ENCODE data around the gene PADI2.

The PADI2 gene

DNA sequence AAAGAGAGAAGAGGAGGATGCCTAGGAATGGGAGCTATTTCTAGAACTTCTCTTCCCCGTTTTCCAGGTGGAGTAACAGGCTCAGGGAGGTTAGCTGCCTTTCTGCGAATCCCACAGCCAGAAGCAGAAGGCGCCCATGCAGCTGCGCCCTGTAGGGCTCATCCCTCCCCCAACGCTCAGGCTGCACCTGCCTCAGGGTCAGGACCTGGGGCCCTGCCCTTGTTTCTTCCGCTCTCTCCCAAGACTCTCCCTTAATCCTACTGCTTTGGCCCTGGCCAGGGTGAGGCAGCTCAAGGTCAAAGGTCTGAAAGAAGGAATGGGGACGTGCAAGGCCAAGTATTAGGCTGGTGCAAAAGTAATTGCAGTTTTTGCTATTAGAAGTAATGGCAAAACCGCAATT, 30.5 kb upstream of the PADI2 start:
- Mint-ChIP-seq H3K27ac (no peak overlapping the region), H3K36me3 (ENCODE audit: low read depth) (no peaks in the 10 kb centered on the region), H3K27me3 (ENCODE audit: low read depth) (peaks cover 25% of the 10 kb centered on the region), H3K4me1 (ENCODE audit: low read depth) (no peaks in the 10 kb centered on the region), H3K9me3 (peaks cover 22% of the 10 kb centered on the region), H3K4me3 (no peak overlapping the region)

DNA sequence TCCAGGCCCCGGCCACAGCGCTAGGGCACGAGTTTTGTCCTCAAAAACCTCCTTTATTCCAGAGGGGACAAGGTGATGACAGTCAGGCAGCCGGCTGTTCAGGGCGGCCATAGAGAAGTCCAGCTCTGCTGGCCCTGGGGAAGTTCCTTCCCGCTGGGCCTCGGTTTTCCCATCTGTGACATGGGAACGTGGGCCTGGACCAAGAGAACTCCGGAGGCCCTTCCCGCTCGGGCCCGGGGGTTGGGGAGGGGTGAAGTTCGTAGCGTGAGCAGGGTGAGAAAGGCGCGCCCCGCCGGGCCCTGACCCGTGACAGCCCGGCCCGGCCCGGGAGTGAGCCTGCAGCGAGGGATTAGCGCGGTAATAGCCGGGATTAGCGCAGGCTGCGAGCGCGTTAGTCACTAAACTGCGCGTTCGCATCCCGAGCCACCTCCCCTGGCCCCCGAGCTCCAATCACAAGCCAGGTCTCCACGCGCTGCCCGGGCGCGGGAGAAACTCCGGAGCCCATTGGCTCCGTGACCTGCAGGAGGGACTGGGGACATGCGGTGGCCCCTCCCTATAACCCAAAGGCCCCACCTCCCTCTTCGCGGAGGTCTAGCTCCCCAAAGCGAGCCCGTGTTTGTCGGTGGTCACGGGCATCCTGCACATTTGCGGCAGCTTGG, 29.8 kb upstream of the PADI2 start:
- no peaks in the 10 kb centered on the region for H3K4me1 Mint-ChIP-seq (ENCODE audit: low read depth)
- H3K9me3 Mint-ChIP-seq = peaks cover 16% of the 10 kb centered on the region
- no peak overlapping the region for H3K27ac Mint-ChIP-seq
- no peak overlapping the region for H3K4me3 Mint-ChIP-seq
- H3K27me3 Mint-ChIP-seq (ENCODE audit: low read depth) = peaks cover 25% of the 10 kb centered on the region
- H3K36me3 Mint-ChIP-seq (ENCODE audit: low read depth) = no peaks in the 10 kb centered on the region

DNA sequence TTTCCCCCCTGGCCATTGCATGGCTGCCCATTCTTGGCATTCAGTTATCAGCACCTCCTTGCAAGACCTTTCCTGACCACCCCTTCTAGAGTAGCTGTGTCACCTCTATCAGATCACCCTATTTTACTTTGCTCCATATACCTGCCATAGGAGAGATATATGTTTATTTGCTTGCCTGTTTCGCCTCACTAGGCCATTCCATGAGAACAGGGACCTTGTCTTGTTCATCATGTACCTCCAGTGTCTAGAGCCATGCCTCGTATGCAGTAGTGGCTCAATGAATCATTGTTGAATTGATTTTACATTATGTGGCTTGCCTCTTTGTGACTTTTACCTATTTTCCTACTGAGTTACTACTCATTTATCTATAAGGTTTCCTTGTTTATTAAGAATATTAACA, 26.4 kb upstream of the PADI2 start:
- no peaks in the 10 kb centered on the region for H3K9me3 Mint-ChIP-seq
- H3K27me3 Mint-ChIP-seq (ENCODE audit: low read depth) = peaks cover 17% of the 10 kb centered on the region
- no peaks in the 10 kb centered on the region for H3K4me1 Mint-ChIP-seq (ENCODE audit: low read depth)
- H3K4me3 Mint-ChIP-seq = no peak overlapping the region
- no peaks in the 10 kb centered on the region for H3K36me3 Mint-ChIP-seq (ENCODE audit: low read depth)
- H3K27ac Mint-ChIP-seq = no peak overlapping the region

DNA sequence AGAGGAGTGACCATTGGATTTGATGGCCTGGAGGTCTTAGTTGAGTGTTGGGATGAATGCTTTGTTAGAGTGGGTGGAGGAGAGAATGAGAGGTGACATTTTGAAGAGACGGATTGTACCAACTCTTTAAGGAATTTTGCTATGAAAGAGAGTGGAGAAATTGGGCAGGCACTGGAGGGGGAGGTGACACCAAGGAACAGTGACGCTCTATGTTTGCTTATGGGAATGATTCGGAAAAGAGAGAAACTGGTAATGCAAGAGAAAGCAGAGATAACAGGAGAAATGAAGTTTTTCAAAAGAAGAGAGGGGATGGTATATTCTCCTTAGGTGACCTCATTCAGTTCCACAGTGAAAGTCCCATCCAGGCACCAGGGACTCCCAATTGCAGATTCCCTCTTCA, 24.5 kb upstream of the PADI2 start:
- H3K27me3 Mint-ChIP-seq (ENCODE audit: low read depth) = peaks cover 11% of the 10 kb centered on the region
- H3K4me1 Mint-ChIP-seq (ENCODE audit: low read depth) = no peaks in the 10 kb centered on the region
- no peak overlapping the region for H3K4me3 Mint-ChIP-seq
- no peaks in the 10 kb centered on the region for H3K9me3 Mint-ChIP-seq
- no peak overlapping the region for H3K27ac Mint-ChIP-seq
- H3K36me3 Mint-ChIP-seq (ENCODE audit: low read depth) = no peaks in the 10 kb centered on the region

DNA sequence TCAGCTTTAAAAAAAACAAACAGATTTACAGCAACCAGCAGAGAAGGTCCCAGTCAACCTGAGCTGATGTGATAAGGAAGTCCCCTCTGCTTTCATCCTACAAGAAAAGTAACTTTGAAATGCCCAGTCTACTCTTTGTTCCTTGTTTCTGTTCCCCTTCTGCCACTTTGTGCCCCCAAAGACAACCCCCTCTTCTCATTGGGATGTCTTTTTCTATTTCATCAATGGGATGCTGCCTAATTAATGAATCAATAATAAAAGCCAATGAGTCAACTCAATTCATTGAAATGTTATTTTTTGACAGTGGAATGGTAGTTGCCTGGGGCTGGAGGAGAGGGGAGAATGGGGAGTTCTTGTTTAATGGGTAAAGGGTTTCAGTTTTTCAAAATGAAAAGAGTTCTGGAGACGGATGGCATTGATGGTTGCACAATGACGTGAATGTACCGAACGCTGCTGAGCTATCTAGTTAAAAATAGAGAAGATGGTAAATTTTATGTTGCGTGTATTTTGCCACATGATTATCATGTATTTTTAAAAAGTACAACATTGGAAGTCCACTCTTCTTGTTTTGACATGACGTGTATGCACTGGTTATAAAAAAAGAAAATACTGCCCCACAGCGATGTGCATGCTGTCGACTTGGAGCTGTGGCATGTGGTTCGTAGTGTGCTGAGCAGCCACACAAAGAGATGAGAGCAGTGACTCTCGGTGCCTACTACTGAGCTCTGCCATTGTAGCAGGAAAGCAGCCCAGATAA, 22.4 kb upstream of the PADI2 start:
- no peaks in the 10 kb centered on the region for H3K9me3 Mint-ChIP-seq
- peaks cover 8% of the 10 kb centered on the region for H3K27me3 Mint-ChIP-seq (ENCODE audit: low read depth)
- no peak overlapping the region for H3K27ac Mint-ChIP-seq
- H3K4me1 Mint-ChIP-seq (ENCODE audit: low read depth) = no peaks in the 10 kb centered on the region
- H3K36me3 Mint-ChIP-seq (ENCODE audit: low read depth) = no peaks in the 10 kb centered on the region
- no peak overlapping the region for H3K4me3 Mint-ChIP-seq

DNA sequence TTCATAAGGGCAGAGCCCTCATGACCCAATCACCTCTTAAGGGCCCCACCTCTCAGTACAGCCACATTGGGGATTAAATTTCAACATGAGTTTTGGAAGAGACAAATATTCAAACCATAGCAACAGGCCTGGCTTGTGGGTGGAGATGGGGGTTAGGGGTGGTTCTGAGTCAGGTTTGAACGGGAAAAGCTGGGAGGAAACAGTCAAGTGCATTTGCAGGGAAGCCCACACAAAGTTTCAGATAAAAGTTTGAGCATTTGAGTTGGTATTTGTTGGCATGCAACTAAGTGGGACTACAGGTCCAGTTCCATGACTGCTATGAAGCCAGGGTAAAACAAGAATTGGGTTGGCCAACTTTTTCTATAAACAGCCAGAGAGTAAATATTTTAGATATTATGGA, 21.0 kb upstream of the PADI2 start:
- Mint-ChIP-seq H3K4me3 (no peak overlapping the region), H3K4me1 (ENCODE audit: low read depth) (no peaks in the 10 kb centered on the region), H3K27me3 (ENCODE audit: low read depth) (peaks cover 8% of the 10 kb centered on the region), H3K36me3 (ENCODE audit: low read depth) (no peaks in the 10 kb centered on the region), H3K9me3 (no peaks in the 10 kb centered on the region), H3K27ac (no peak overlapping the region)

DNA sequence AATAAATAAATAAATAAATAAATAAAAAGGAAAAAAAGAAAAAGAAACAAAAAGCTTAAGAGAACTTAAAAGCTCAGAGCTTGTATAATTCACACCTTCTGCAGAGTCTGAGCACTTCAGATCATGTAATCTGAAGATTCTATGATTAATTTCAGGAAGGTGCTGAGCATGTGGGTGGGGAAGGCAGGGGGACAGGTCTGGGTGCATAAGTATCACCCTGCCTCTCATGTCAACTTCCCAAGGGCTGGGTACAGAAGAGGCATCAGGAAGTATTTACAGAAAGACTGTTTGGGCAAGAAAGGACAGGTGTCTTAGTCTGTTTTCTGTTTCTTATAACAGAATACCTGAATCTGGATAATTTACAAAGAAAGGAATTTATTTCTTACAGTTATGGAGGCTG, 20.4 kb upstream of the PADI2 start:
- Mint-ChIP-seq H3K36me3 (ENCODE audit: low read depth) (no peaks in the 10 kb centered on the region), H3K27me3 (ENCODE audit: low read depth) (peaks cover 8% of the 10 kb centered on the region), H3K4me3 (no peak overlapping the region), H3K9me3 (no peaks in the 10 kb centered on the region), H3K27ac (no peak overlapping the region), H3K4me1 (ENCODE audit: low read depth) (no peaks in the 10 kb centered on the region)

DNA sequence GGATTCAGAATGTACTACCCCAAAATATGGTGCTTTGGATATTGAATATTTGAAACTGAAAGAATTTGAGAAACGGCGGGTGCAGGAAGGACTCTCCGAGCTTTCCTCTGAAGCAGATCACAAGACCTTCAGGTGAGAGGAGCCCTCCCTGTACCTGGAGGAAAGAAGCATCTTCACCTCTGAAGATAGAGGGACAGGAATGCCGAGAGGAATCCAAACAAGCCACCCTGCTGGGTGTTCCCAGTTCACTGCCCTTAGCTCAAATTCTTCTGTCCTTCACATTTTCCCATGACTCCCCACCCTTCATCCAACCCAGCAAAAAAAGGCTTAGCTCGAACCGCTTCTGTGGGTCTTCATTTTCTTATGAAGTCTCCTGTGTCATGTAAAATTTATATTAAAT, 18.2 kb upstream of the PADI2 start:
- H3K4me3 Mint-ChIP-seq = no peak overlapping the region
- no peaks in the 10 kb centered on the region for H3K4me1 Mint-ChIP-seq (ENCODE audit: low read depth)
- H3K27ac Mint-ChIP-seq = no peak overlapping the region
- no peaks in the 10 kb centered on the region for H3K36me3 Mint-ChIP-seq (ENCODE audit: low read depth)
- H3K9me3 Mint-ChIP-seq = no peaks in the 10 kb centered on the region
- peaks cover 8% of the 10 kb centered on the region for H3K27me3 Mint-ChIP-seq (ENCODE audit: low read depth)

DNA sequence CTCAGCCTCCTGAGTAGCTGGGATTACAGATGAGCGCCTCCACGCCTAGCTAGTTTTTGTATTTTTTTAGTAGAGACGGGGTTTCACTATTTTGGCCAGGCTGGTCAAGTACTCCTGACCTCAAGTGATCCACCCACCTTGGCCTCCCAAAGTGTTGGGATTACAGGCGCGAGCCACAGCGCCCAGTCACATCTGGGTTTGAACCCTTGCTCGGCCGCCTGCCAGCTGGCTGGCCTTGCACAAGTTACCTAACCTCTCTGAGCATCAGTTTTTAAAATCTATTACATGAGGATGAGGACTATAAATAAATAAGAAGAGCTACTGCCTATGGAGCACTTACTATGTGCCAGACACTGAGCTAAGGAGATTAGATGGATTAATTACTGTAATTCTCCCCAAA, 17.7 kb upstream of the PADI2 start:
- Mint-ChIP-seq H3K36me3 (ENCODE audit: low read depth) (no peaks in the 10 kb centered on the region), H3K4me1 (ENCODE audit: low read depth) (no peaks in the 10 kb centered on the region), H3K27me3 (ENCODE audit: low read depth) (peaks cover 5% of the 10 kb centered on the region), H3K9me3 (no peaks in the 10 kb centered on the region), H3K4me3 (no peak overlapping the region), H3K27ac (no peak overlapping the region)

DNA sequence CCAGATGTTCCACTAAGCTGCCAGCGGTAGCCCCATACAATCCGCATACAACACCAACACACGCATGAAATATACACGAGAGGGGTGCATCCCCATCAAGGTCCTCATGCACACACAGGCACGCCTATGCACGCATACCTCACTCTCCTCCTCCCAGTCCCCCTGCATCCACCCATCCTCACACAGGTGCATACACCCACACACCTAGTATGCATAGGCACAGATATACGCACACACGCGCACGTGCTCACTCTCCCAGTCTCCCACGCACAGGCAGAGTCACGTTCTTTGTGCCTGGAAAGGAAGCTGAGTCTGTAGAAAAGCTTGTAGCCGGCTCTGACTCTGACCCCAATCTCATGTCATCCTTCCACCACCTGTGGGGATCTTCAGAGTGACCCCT, 16.9 kb upstream of the PADI2 start:
- no peaks in the 10 kb centered on the region for H3K36me3 Mint-ChIP-seq (ENCODE audit: low read depth)
- H3K27ac Mint-ChIP-seq = no peak overlapping the region
- H3K27me3 Mint-ChIP-seq (ENCODE audit: low read depth) = peaks cover 9% of the 10 kb centered on the region
- H3K4me1 Mint-ChIP-seq (ENCODE audit: low read depth) = no peaks in the 10 kb centered on the region
- H3K9me3 Mint-ChIP-seq = no peaks in the 10 kb centered on the region
- H3K4me3 Mint-ChIP-seq = no peak overlapping the region

DNA sequence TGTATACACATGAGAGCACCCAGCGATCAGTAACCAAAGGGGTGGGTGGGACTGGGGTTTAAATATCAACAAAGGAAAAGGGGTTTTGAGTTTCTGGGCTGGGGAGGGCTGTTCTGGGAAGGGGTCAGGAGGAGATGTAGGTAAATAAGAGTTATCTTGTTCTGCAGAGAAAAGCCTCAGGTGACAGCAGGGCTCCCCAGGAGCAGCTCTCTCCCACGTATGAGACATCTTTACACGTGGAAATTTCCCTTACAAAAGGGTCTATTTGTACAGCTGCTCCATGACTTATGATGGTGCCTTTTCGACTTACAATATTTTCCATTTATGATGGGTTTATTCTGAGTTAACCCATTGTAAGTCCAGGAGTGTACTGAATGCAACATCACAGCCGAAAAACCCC, 16.3 kb upstream of the PADI2 start:
- no peak overlapping the region for H3K4me3 Mint-ChIP-seq
- no peaks in the 10 kb centered on the region for H3K4me1 Mint-ChIP-seq (ENCODE audit: low read depth)
- no peaks in the 10 kb centered on the region for H3K36me3 Mint-ChIP-seq (ENCODE audit: low read depth)
- H3K9me3 Mint-ChIP-seq = no peaks in the 10 kb centered on the region
- H3K27ac Mint-ChIP-seq = no peak overlapping the region
- peaks cover 9% of the 10 kb centered on the region for H3K27me3 Mint-ChIP-seq (ENCODE audit: low read depth)

DNA sequence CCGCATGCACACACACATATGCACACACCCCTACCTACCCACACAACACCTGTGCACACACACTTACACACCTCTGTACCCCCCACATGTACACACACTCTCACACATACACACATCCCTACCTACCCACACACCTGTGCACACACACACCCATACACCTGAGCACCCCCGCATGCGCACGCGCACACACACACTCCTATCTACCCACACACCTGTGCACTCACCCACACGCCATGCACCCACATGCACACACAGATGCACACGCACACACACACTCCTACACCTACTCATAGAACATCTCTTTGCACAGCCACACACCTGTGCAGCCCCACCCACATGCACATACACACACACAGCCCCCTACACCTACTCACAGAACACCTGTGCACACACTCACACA, 15.5 kb upstream of the PADI2 start:
- H3K4me1 Mint-ChIP-seq (ENCODE audit: low read depth) = no peaks in the 10 kb centered on the region
- peaks cover 9% of the 10 kb centered on the region for H3K27me3 Mint-ChIP-seq (ENCODE audit: low read depth)
- H3K27ac Mint-ChIP-seq = no peak overlapping the region
- H3K36me3 Mint-ChIP-seq (ENCODE audit: low read depth) = no peaks in the 10 kb centered on the region
- no peaks in the 10 kb centered on the region for H3K9me3 Mint-ChIP-seq
- H3K4me3 Mint-ChIP-seq = no peak overlapping the region

DNA sequence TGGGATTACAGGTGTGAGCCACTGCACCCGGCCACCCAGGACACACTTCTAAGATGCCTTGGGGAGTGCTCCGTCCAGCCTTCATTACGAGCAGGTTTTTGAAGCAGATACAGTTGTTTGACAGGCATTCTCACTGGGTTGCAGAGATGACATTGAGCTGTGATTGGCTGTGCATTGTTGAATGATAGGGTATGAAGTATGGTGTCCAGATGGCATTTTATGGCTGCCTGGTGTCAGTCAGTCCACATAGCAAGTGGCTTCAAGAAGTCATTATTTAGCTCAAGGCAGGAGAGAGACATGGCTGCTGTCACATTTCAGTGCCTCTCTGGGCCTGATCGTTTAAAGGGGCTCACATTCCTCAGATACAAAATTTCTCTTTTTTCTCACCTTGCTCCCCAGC, 14.8 kb upstream of the PADI2 start:
- Mint-ChIP-seq H3K36me3 (ENCODE audit: low read depth) (no peaks in the 10 kb centered on the region), H3K9me3 (no peaks in the 10 kb centered on the region), H3K27ac (no peak overlapping the region), H3K4me3 (no peak overlapping the region), H3K27me3 (ENCODE audit: low read depth) (peaks cover 9% of the 10 kb centered on the region), H3K4me1 (ENCODE audit: low read depth) (no peaks in the 10 kb centered on the region)

DNA sequence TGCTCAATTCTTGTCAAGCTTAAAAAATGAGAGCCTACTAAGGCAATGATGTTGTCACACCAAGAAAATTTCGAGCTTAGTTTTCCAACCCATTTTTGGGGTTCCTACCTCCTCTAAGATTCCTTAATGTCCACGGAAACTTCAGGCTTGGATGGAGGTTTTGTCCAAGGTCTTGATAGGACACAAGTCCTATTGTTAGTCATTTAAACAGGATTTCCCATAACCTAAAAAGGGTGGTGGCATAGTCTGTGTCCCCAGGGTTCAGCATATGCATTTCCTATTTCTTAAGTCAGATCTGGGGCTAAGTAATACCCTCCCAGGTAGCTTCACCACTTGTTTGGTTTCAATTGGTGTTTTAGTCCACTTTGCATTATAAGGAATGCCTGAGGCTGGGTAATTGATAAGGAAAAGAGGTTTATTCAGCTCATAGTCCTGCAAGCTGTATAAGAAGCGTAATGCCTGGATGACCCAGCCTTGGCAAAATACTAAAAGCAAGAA, 10.9 kb upstream of the PADI2 start:
- Mint-ChIP-seq H3K27me3 (ENCODE audit: low read depth) (peaks cover 4% of the 10 kb centered on the region), H3K9me3 (no peaks in the 10 kb centered on the region), H3K4me1 (ENCODE audit: low read depth) (no peaks in the 10 kb centered on the region), H3K36me3 (ENCODE audit: low read depth) (no peaks in the 10 kb centered on the region), H3K27ac (no peak overlapping the region), H3K4me3 (no peak overlapping the region)

DNA sequence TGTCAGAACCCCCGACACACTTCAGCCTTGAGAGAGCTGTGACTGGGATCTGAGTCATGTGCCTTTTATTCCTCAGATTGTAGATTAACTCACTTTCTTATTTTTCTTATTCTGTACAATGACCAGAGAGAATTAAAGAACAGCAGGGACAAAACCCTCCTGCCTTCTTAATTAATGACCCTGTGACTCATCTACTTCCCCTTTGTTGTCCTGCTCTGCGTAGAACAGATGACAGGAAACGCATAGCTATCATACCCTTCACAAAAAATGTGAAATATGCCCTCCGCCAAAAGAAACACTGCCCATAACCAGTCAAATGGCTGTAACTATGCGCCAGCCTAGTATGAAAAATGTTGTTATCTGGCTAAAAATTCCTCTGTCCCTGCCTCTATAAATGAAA, 9.1 kb upstream of the PADI2 start:
- Mint-ChIP-seq H3K4me1 (ENCODE audit: low read depth) (no peaks in the 10 kb centered on the region), H3K27me3 (ENCODE audit: low read depth) (peaks cover 4% of the 10 kb centered on the region), H3K27ac (no peak overlapping the region), H3K4me3 (no peak overlapping the region), H3K36me3 (ENCODE audit: low read depth) (no peaks in the 10 kb centered on the region), H3K9me3 (no peaks in the 10 kb centered on the region)
